ENCODE data around the gene CAMTA1. TPM values are rescaled to one million over a fixed set of nuclear protein-coding genes. Genes with fewer than 3 reads are reported as not detected.

Gene CAMTA1
- polyA plus RNA-seq, 1 donor from 2014 or later, result 162 TPM

GRCh38 chr1:7119156-7119555 is 333.9 kb downstream of the CAMTA1 start:
- Histone ChIP-seq H3K4me3 (ENCODE audit: low read length) (no peak overlapping the region), H3F3A (ENCODE audit: insufficient read depth, low read length, poor library complexity, severe bottlenecking) (no peaks in the 10 kb centered on the region), H3K79me2 (replicated peaks; ENCODE audit: insufficient read depth, low read length) (no peaks in the 10 kb centered on the region), H3K9ac (ENCODE audit: low read length) (no peak overlapping the region), H3K27ac (ENCODE audit: low read length) (no peak overlapping the region), H2AFZ (ENCODE audit: low read depth, low read length) (no peak overlapping the region), H3K4me2 (ENCODE audit: low read length) (no peak overlapping the region), H3K9me3 (ENCODE audit: low read length) (no peaks in the 10 kb centered on the region), H4K20me1 (ENCODE audit: insufficient read depth) (no peaks in the 10 kb centered on the region), H3K27me3 (ENCODE audit: insufficient read depth, low read depth, low read length) (no peaks in the 10 kb centered on the region), H3K9me2 (ENCODE audit: insufficient read depth, low read length) (no peaks in the 10 kb centered on the region), H3K36me3 (ENCODE audit: insufficient read depth, low read length) (no peaks in the 10 kb centered on the region)
- TF ChIP-seq SMC3 (conservative IDR thresholded peaks at IDR 0.05; ENCODE audit: poor library complexity) (no peak), REST (IDR thresholded peaks at IDR 0.05; ENCODE audit: borderline replicate concordance) (no peak), CTCF (IDR thresholded peaks at IDR 0.05; ENCODE audit: poor library complexity, severe bottlenecking) (no peak), RAD21 (conservative IDR thresholded peaks at IDR 0.05) (no peak), TAF1 (IDR thresholded peaks at IDR 0.05; ENCODE audit: low read depth) (no peak)

GRCh38 chr1:7120863-7121621 is 335.8 kb downstream of the CAMTA1 start:
- no peak overlapping the region for H2AFZ ChIP-seq (ENCODE audit: low read depth, low read length)
- no peaks in the 10 kb centered on the region for H3K9me2 ChIP-seq (ENCODE audit: insufficient read depth, low read length)

More at GRCh38 chr1:7120863-7121621, 335.8 kb downstream of the CAMTA1 start:
- no peak overlapping the region for H3K9ac ChIP-seq (ENCODE audit: low read length)
- no peaks in the 10 kb centered on the region for H3K79me2 ChIP-seq (replicated peaks; ENCODE audit: insufficient read depth, low read length)
- H3K36me3 ChIP-seq (ENCODE audit: insufficient read depth, low read length), result no peaks in the 10 kb centered on the region
- no peak overlapping the region for H3K27ac ChIP-seq (ENCODE audit: low read length)
- H4K20me1 ChIP-seq (ENCODE audit: insufficient read depth), result no peaks in the 10 kb centered on the region
- H3K9me3 ChIP-seq (ENCODE audit: low read length), result no peaks in the 10 kb centered on the region
- no peak overlapping the region for H3K4me3 ChIP-seq (ENCODE audit: low read length)
- H3K27me3 ChIP-seq (ENCODE audit: insufficient read depth, low read depth, low read length), result no peaks in the 10 kb centered on the region
- no peak overlapping the region for H3K4me2 ChIP-seq (ENCODE audit: low read length)
- H3F3A ChIP-seq (ENCODE audit: insufficient read depth, low read length, poor library complexity, severe bottlenecking), result no peaks in the 10 kb centered on the region
- no peak for TF ChIP-seq TAF1 (IDR thresholded peaks at IDR 0.05; ENCODE audit: low read depth)
- TF ChIP-seq CTCF (IDR thresholded peaks at IDR 0.05; ENCODE audit: poor library complexity, severe bottlenecking), result no peak
- TF ChIP-seq EZH2 (IDR thresholded peaks at IDR 0.05; ENCODE audit: borderline replicate concordance, insufficient read depth, low read length, poor library complexity, severe bottlenecking), result no peak
- no peak for TF ChIP-seq MXI1 (conservative IDR thresholded peaks at IDR 0.05; ENCODE audit: poor library complexity, severe bottlenecking)
- TF ChIP-seq REST (IDR thresholded peaks at IDR 0.05; ENCODE audit: borderline replicate concordance), result no peak
- TF ChIP-seq SMC3 (conservative IDR thresholded peaks at IDR 0.05; ENCODE audit: poor library complexity), result no peak
- no peak for TF ChIP-seq POLR2AphosphoS5 (IDR thresholded peaks at IDR 0.05)
- TF ChIP-seq EP300 (conservative IDR thresholded peaks at IDR 0.05; ENCODE audit: poor library complexity, severe bottlenecking), result no peak
- no peak for TF ChIP-seq RAD21 (conservative IDR thresholded peaks at IDR 0.05)

Data from neural cell (in vitro differentiated cells).